Epithelial cell of esophagus (primary cell): ENCODE results near the gene COPS9.

Source experiments
- DNase-seq: peaks from one replicate; pipeline ENCODE4 v3.0.0; 2010; ENCODE audit warnings: low read depth
- H3K4me3 ChIP-seq: 2 replicates; pipeline ENCODE4 v1.5.1; 2011; ENCODE audit warnings: mild to moderate bottlenecking, low read length, control low read depth
- CTCF ChIP-seq: IDR thresholded peaks from 2 replicates; pipeline ENCODE4 v1.5.1; 2011; ENCODE audit warnings: low read depth, mild to moderate bottlenecking, low read length, control low read depth, inconsistent platforms; ENCODE audit not compliant: insufficient read depth; ENCODE audit errors: missing control alignments

Gene COPS9

GRCh38 chr2:240134956-240135520 is 1.1 kb downstream of the COPS9 start:
- DNase-seq = no peak
- no peak for TF ChIP-seq CTCF
- peak overlapping the region; percentile 92 for H3K4me3 ChIP-seq

- no peak for DNase-seq
- H3K4me3 ChIP-seq = peak overlapping the region; percentile 92
- no peak for TF ChIP-seq CTCF
Observed at GRCh38 chr2:240134466-240134865, 1.6 kb downstream of the COPS9 start.

- DNase-seq = no peak
- TF ChIP-seq CTCF = no peak
- H3K4me3 ChIP-seq = no peak overlapping the region
Observed at GRCh38 chr2:240133401-240133800, 2.7 kb downstream of the COPS9 start.

- no peak for TF ChIP-seq CTCF
- no peak for DNase-seq
- no peak overlapping the region for H3K4me3 ChIP-seq
Observed at GRCh38 chr2:240132651-240132980, 3.5 kb downstream of the COPS9 start.

GRCh38 chr2:240131941-240132650 is 4.0 kb downstream of the COPS9 start:
- no peak overlapping the region for H3K4me3 ChIP-seq
- TF ChIP-seq CTCF = no peak
- DNase-seq = no peak

GRCh38 chr2:240131296-240131695 is 4.8 kb downstream of the COPS9 start:
- TF ChIP-seq CTCF = no peak
- no peak overlapping the region for H3K4me3 ChIP-seq
- no peak for DNase-seq

GRCh38 chr2:240130393-240131195 is 5.5 kb downstream of the COPS9 start:
- no peak overlapping the region for H3K4me3 ChIP-seq
- TF ChIP-seq CTCF = no peak
- DNase-seq = no peak
